OCI-M2 (cell line): ENCODE measurements around the gene ZNF423.

Experiments used
- DNase-seq: peaks from one replicate; lab custom pipeline; 2025; ENCODE audit not compliant: unreplicated experiment; lab: John Stamatoyannopoulos, UW

ZNF423 gene

GRCh38 chr16:49605536-49606254 lies 250.2 kb downstream of the ZNF423 start:
- no peak for DNase-seq

- DNase-seq: no peak
Measured at GRCh38 chr16:49604602-49605001, 251.3 kb downstream of the ZNF423 start.

GRCh38 chr16:49603956-49604355 lies 252.0 kb downstream of the ZNF423 start:
- DNase-seq: no peak

- DNase-seq: no peak
Measured at GRCh38 chr16:49602976-49603310, 253.0 kb downstream of the ZNF423 start.

- DNase-seq: no peak
Measured at GRCh38 chr16:49602201-49602975, 253.5 kb downstream of the ZNF423 start.

GRCh38 chr16:49601576-49601975 lies 254.3 kb downstream of the ZNF423 start:
- DNase-seq: no peak

- no peak for DNase-seq
Measured at GRCh38 chr16:49600976-49601375, 254.9 kb downstream of the ZNF423 start.

GRCh38 chr16:49600536-49600935 lies 255.4 kb downstream of the ZNF423 start:
- DNase-seq: no peak

GRCh38 chr16:49599704-49600103 lies 256.2 kb downstream of the ZNF423 start:
- DNase-seq: no peak

- no peak for DNase-seq
Measured at GRCh38 chr16:49599281-49599680, 256.6 kb downstream of the ZNF423 start.

- no peak for DNase-seq
Measured at GRCh38 chr16:49598383-49599170, 257.3 kb downstream of the ZNF423 start.

GRCh38 chr16:49597796-49598195 lies 258.1 kb downstream of the ZNF423 start:
- DNase-seq: no peak

- DNase-seq: no peak
Measured at GRCh38 chr16:49596648-49597291, 259.1 kb downstream of the ZNF423 start.

GRCh38 chr16:49596068-49596467 lies 259.8 kb downstream of the ZNF423 start:
- DNase-seq: no peak

GRCh38 chr16:49594685-49595498 lies 261.0 kb downstream of the ZNF423 start:
- no peak for DNase-seq

- no peak for DNase-seq
Measured at GRCh38 chr16:49594153-49594552, 261.8 kb downstream of the ZNF423 start.

GRCh38 chr16:49593424-49594040 lies 262.4 kb downstream of the ZNF423 start:
- no peak for DNase-seq

- DNase-seq: no peak
Measured at GRCh38 chr16:49592546-49593423, 263.1 kb downstream of the ZNF423 start.
